Activated CD8-positive, alpha-beta memory T cell treated with anti-CD3 and anti-CD28 coated beads, Interleukin-2, amount 50 U/mL, for 1 hour (primary cell): ENCODE measurements around the gene MRPS26.
"Not testable (repeated sequence)": the region's sequence is repeated elsewhere in the genome, so short reads cannot be mapped to it uniquely, and the experiment has no call there.

ENCODE experiments used
- DNase-seq: peaks from one replicate; pipeline ENCODE4 v3.0.0-alpha.2; 2020; ENCODE audit errors: extremely low read depth

Gene MRPS26

DNA sequence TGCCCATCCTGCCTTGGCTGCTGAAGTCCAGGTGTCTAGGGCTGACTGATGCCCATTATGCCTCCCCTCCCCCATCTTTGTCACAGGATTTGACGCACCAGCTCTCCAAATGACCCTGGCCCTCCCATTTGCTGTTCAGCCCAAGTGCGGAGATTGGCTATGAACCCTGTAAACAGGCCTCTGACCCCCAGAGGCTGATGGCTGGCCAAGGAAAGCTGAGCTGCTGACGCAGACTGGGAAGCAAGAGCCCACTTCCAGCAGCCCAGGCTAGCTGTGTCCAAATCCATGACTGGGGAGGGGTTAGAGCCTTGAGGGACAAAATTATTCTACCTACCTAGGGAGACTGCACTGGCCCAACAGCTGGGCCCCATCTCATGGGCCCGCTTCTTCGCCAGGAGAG, 3.2 kb upstream of the MRPS26 start:
- no peak for DNase-seq

GRCh38 chr20:3043322-3043721, 2.5 kb upstream of the MRPS26 start, which contains the start of gene GNRH2:
TSS of gene GNRH2 (plus strand) at chr20:3043622. CDS start at chr20:3044415, 793 bp downstream.
- no peak for DNase-seq

- DNase-seq: no peak
Observed at GRCh38 chr20:3044336-3044965, 1.4 kb upstream of the MRPS26 start.

- DNase-seq: no peak
Observed at GRCh38 chr20:3045042-3045815, 623 bp upstream of the MRPS26 start.

- DNase-seq: no peak
Observed at GRCh38 chr20:3046677-3047462, 1.0 kb downstream of the MRPS26 start.

- no peak for DNase-seq
Observed at GRCh38 chr20:3047486-3048419, 1.9 kb downstream of the MRPS26 start.

- DNase-seq: no peak
Observed at GRCh38 chr20:3051385-3052019, 5.7 kb downstream of the MRPS26 start.

GRCh38 chr20:3059489-3059888, 13.6 kb downstream of the MRPS26 start:
- DNase-seq: no peak

DNA sequence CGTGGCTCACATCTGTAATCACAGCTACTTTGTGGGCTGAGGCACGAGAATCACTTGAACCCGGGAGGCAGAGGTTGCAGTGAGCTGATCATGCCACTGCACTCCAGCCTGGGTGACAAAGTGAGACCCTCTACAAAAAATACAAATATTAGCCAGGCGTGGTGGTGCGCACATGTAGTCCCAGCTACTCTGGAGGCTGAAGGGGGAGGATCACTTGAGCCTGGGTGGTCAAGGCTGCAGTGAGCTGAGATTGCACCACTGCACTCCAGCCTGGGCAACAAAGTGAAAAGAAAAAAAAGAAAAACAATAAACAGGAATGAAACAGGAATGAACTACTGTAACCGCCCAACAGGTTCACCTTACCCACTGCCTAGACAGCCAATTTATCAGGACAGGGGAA, 18.3 kb downstream of the MRPS26 start:
- DNase-seq: not testable (repeated sequence)

- no peak for DNase-seq
Observed at GRCh38 chr20:3067139-3068014, 21.5 kb downstream of the MRPS26 start.

GRCh38 chr20:3068075-3068474, 22.2 kb downstream of the MRPS26 start:
- no peak for DNase-seq

GRCh38 chr20:3068986-3069900, 23.4 kb downstream of the MRPS26 start:
- DNase-seq: no peak

DNA sequence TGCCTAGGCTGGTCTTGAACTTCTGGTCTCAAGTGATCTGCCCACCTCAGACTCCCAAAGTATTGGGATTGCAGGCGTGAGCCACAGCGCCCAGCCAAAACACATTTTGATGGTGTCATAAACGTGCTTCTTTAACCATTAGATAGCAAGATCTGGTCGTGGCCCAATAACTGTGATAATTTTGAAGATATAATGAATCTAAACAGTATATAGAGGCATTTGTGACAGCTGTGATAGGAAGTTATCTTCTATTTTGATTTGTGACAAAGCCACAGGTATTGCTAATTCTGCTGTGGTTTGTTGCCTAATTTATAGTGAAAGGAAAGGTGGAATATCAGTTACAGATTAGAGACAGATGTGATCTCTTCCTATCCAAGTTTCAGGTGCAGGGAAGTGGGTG, 24.9 kb downstream of the MRPS26 start:
- no peak for DNase-seq

DNA sequence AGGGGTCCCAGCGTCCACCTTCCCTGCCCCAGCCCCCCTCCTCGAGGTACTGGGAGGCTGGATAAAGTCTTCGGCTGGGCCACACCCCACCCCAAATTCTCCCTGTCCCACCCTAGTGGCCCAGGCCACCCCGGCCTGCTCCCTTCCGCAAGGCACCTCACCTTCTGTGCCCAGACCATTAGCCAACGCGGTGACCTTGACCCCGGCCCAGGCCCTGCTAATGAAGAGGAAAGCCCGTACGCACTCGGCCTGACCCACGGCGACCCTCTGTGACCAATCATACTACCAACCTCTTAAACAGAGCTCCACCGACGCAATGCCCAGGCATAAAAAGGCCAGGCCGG, 25.4 kb downstream of the MRPS26 start:
- DNase-seq: no peak

GRCh38 chr20:3071610-3072529, 26.0 kb downstream of the MRPS26 start, which contains the start of gene OXT:
TSS of gene OXT (plus strand) at chr20:3071620. CDS start at chr20:3071656, 36 bp downstream.
- no peak for DNase-seq

DNA sequence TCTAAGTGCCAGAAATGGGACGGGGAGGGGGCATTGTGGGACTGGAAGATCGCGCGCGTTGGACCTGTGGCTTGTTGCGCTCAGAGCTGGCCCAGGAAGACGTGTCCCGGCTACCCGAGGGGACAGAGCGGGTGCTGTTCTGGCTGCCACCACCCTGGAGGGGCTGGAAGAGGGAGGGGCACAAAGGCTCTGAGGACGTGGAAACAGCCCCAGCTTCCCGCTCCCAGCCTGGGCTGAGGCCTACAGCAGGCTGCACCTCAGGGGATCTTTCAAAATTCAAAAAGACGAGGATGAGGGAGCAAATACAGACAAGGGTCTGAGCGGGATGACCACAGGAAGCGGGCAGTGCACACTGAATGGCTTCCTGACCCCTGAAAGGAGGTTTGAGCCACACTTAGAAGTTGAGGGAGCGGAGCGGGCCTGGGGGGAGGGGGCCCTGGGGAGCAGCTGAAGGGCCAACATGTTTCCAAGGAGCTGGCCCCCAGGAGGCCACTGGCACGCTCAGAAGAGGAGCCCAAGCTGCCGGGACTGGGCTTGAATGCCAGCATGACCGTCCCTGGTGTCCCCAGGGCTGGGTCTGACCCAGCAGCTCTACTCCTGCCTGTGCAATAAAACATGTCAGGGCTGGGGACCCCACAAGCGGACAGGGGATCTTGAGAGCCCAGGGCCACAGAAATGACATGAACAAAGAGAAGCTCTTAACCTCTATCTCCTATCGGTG, 26.8 kb downstream of the MRPS26 start:
- no peak for DNase-seq

GRCh38 chr20:3073251-3073643, 27.4 kb downstream of the MRPS26 start:
- DNase-seq: not testable (repeated sequence)
